ENCODE measurements around the gene CIROP. TPM values are rescaled to one million over a fixed set of nuclear protein-coding genes. Genes with fewer than 3 reads are reported as not detected.

CIROP gene
- total RNA-seq, 1 donor from 2014 or later = not detected

- H3K27ac ChIP-seq = no peak overlapping the region
- no peak for TF ChIP-seq CTCF (IDR thresholded peaks at IDR 0.05)
- intact Hi-C loops (cut with DNase I) = loop anchor here (5.0 kb wide), 1 partner anchor 66 kb away; no protein-coding TSS in a partner anchor
- no peaks in the 10 kb centered on the region for H3K9me3 ChIP-seq
- H3K4me3 ChIP-seq = no peak overlapping the region
- peak in 1 of 2 donors; percentile 14 for ATAC-seq
- DNase-seq = no peak
- H3K4me1 ChIP-seq = peaks cover 13% of the 10 kb centered on the region
- H3K27me3 ChIP-seq (ENCODE audit: low read depth) = no peaks in the 10 kb centered on the region
- no peaks in the 10 kb centered on the region for H3K36me3 ChIP-seq
Observed at GRCh38 chr14:23121361-23121771, 16.6 kb upstream of the CIROP start.

GRCh38 chr14:23120541-23121251 is 15.9 kb upstream of the CIROP start:
- H3K27ac ChIP-seq = peak overlapping the region; percentile 68
- H3K27me3 ChIP-seq (ENCODE audit: low read depth) = no peaks in the 10 kb centered on the region
- peaks cover 13% of the 10 kb centered on the region for H3K4me1 ChIP-seq
- DNase-seq (peak; percentile 92), ATAC-seq (peak; percentile 88 to 94)
- H3K36me3 ChIP-seq = no peaks in the 10 kb centered on the region
- H3K9me3 ChIP-seq = no peaks in the 10 kb centered on the region
- TF ChIP-seq CTCF (IDR thresholded peaks at IDR 0.05) = peak; percentile 100
- intact Hi-C loops (cut with DNase I) = loop anchor here (5.0 kb wide), 1 partner anchor 67 kb away; no protein-coding TSS in a partner anchor
- no peak overlapping the region for H3K4me3 ChIP-seq

GRCh38 chr14:23119363-23120327 is 14.9 kb upstream of the CIROP start:
- no peak overlapping the region for H3K4me3 ChIP-seq
- H3K4me1 ChIP-seq = peaks cover 23% of the 10 kb centered on the region
- TF ChIP-seq CTCF (IDR thresholded peaks at IDR 0.05) = no peak
- no peaks in the 10 kb centered on the region for H3K36me3 ChIP-seq
- ATAC-seq (peak in 1 of 2 donors; percentile 17), DNase-seq (no peak)
- H3K27me3 ChIP-seq (ENCODE audit: low read depth) = no peaks in the 10 kb centered on the region
- peak overlapping the region; percentile 68 for H3K27ac ChIP-seq
- no peaks in the 10 kb centered on the region for H3K9me3 ChIP-seq
- intact Hi-C loops (cut with DNase I) = loop anchor here (5.0 kb wide), 1 partner anchor 68 kb away; no protein-coding TSS in a partner anchor

- ATAC-seq (no peak), DNase-seq (no peak)
- H3K36me3 ChIP-seq = no peaks in the 10 kb centered on the region
- intact Hi-C loops (cut with DNase I) = no loop called here
- no peaks in the 10 kb centered on the region for H3K27me3 ChIP-seq (ENCODE audit: low read depth)
- no peaks in the 10 kb centered on the region for H3K9me3 ChIP-seq
- H3K4me1 ChIP-seq = peaks cover 32% of the 10 kb centered on the region
- no peak for TF ChIP-seq CTCF (IDR thresholded peaks at IDR 0.05)
- peak within 1 kb of the TSS; percentile 68 for H3K27ac ChIP-seq
- no peak within 1 kb of the TSS for H3K4me3 ChIP-seq
Observed at GRCh38 chr14:23118506-23119362, 13.9 kb upstream of the CIROP start, which contains the start of gene CEBPE. Gene CEBPE, minus strand, starts transcription at chr14:23119255. Its CDS starts 164 bp downstream, at chr14:23119091.
